H9 (cell line): ENCODE data around the gene RBFOX2. TPM values are rescaled to one million over a fixed set of nuclear protein-coding genes. Genes with fewer than 3 reads are reported as not detected.

Experiments
- DNase-seq: peaks from one replicate; pipeline ENCODE4 v3.0.0-alpha.2; 2017
- H2AFZ ChIP-seq: one replicate; pipeline ENCODE4 v1.6.1; 2013; ENCODE audit warnings: mild to moderate bottlenecking, low read length, control low read depth, moderate library complexity
- H2AK5ac ChIP-seq: 2 replicates; pipeline ENCODE4 v1.6.1; 2013; ENCODE audit warnings: low read length, control low read depth, mixed read lengths; ENCODE audit not compliant: insufficient read length
- H2BK120ac ChIP-seq: one replicate; pipeline ENCODE4 v1.6.1; 2013; ENCODE audit warnings: low read depth, mild to moderate bottlenecking, low read length, control low read depth, inconsistent platforms; ENCODE audit not compliant: poor library complexity, severe bottlenecking
- H2BK12ac ChIP-seq: 2 replicates; pipeline ENCODE4 v1.6.1; 2013; ENCODE audit warnings: low read length, control low read depth, mixed read lengths, low read depth; ENCODE audit not compliant: insufficient read length
- H2BK15ac ChIP-seq: 2 replicates; pipeline ENCODE4 v1.6.1; 2013; ENCODE audit warnings: low read depth, low read length, control low read depth
- H2BK20ac ChIP-seq: one replicate; pipeline ENCODE4 v1.6.1; 2013; ENCODE audit warnings: low read depth, mild to moderate bottlenecking, low read length, control low read depth, inconsistent platforms; ENCODE audit not compliant: poor library complexity, severe bottlenecking
- H2BK5ac ChIP-seq: 2 replicates; pipeline ENCODE4 v1.6.1; 2013; ENCODE audit warnings: low read length, control low read depth, mixed read lengths; ENCODE audit not compliant: insufficient read length
- H3K14ac ChIP-seq: 2 replicates; pipeline ENCODE4 v1.6.1; 2013; ENCODE audit warnings: low read length, control low read depth; ENCODE audit not compliant: insufficient read depth
- H3K18ac ChIP-seq: 2 replicates; pipeline ENCODE4 v1.6.1; 2013; ENCODE audit warnings: low read depth, mild to moderate bottlenecking, mixed read lengths, low read length, control low read depth; ENCODE audit not compliant: insufficient read length
- H3K23ac ChIP-seq: 2 replicates; pipeline ENCODE4 v1.6.1; 2013; ENCODE audit warnings: low read length, control low read depth, mixed read lengths, low read depth; ENCODE audit not compliant: insufficient read length
- H3K23me2 ChIP-seq: 2 replicates; pipeline ENCODE4 v1.6.1; 2013; ENCODE audit warnings: low read depth, mild to moderate bottlenecking, mixed read lengths, low read length, control low read depth; ENCODE audit not compliant: insufficient read length, poor library complexity, severe bottlenecking
- H3K27ac ChIP-seq: 2 replicates; pipeline ENCODE4 v1.5.1; 2013; ENCODE audit warnings: low read length, control low read depth, mixed read lengths, low read depth; ENCODE audit not compliant: insufficient read length
- H3K27me3 ChIP-seq: 2 replicates; pipeline ENCODE4 v1.6.1; 2013; ENCODE audit warnings: low read length, control low read depth, inconsistent platforms; ENCODE audit not compliant: insufficient read depth
- H3K4ac ChIP-seq: 2 replicates; pipeline ENCODE4 v1.6.1; 2013; ENCODE audit warnings: low read depth, mild to moderate bottlenecking, control low read depth, inconsistent platforms, low read length, moderate library complexity
- H3K4me1 ChIP-seq: 2 replicates; pipeline ENCODE4 v1.6.1; 2013; ENCODE audit warnings: low read length, control low read depth, inconsistent platforms; ENCODE audit not compliant: insufficient read depth
- H3K4me2 ChIP-seq: 2 replicates; pipeline ENCODE4 v1.6.1; 2013; ENCODE audit warnings: low read length, control low read depth, mixed read lengths; ENCODE audit not compliant: insufficient read length, insufficient read depth
- H3K56ac ChIP-seq: 2 replicates; pipeline ENCODE4 v1.6.1; 2013; ENCODE audit warnings: low read depth, mild to moderate bottlenecking, mixed read lengths, low read length, control low read depth; ENCODE audit not compliant: insufficient read length
- H3K79me1 ChIP-seq: 2 replicates; pipeline ENCODE4 v1.6.1; 2013; ENCODE audit warnings: low read depth, mild to moderate bottlenecking, moderate library complexity, low read length, control low read depth, inconsistent platforms; ENCODE audit not compliant: insufficient read depth, poor library complexity, severe bottlenecking
- H3K79me2 ChIP-seq: 2 replicates; pipeline ENCODE4 v1.6.1; 2013; ENCODE audit warnings: low read length, control low read depth, inconsistent platforms; ENCODE audit not compliant: insufficient read depth
- H3K9ac ChIP-seq: 2 replicates; pipeline ENCODE4 v1.6.1; 2013; ENCODE audit warnings: low read length, control low read depth, mixed read lengths; ENCODE audit not compliant: insufficient read length; ENCODE audit errors: extremely low read depth
- H3K9me3 ChIP-seq: one replicate; pipeline ENCODE4 v1.6.1; 2013; ENCODE audit warnings: low read depth, low read length, inconsistent platforms; ENCODE audit not compliant: control insufficient read depth
- H3T11ph ChIP-seq: one replicate; pipeline ENCODE4 v1.6.1; 2013; ENCODE audit warnings: mild to moderate bottlenecking, low read length, control low read depth, inconsistent platforms
- H4K20me1 ChIP-seq: one replicate; pipeline ENCODE4 v1.6.1; 2013; ENCODE audit not compliant: control insufficient read depth, insufficient read length, insufficient read depth
- H4K5ac ChIP-seq: 2 replicates; pipeline ENCODE4 v1.6.1; 2013; ENCODE audit warnings: low read depth, mild to moderate bottlenecking, mixed read lengths, low read length, control low read depth; ENCODE audit not compliant: insufficient read length
- H4K8ac ChIP-seq: replicated peaks from 2 replicates; pipeline ENCODE4 v1.6.1; 2013; ENCODE audit warnings: low read length, control low read depth, mixed read lengths, low read depth; ENCODE audit not compliant: insufficient read length
- H4K91ac ChIP-seq: 2 replicates; pipeline ENCODE4 v1.6.1; 2013; ENCODE audit warnings: low read depth, mild to moderate bottlenecking, moderate library complexity, mixed read lengths, low read length, control low read depth; ENCODE audit not compliant: insufficient read length
- H3K27ac Mint-ChIP-seq, 3 experiments: 2 replicates in 2 of 3; 3 replicates in 1 of 3; pipeline ENCODE4 v1.8.0; 2020 to 2021; ENCODE audit warnings: mixed read lengths in 3 of 3, mild to moderate bottlenecking in 1 of 3, moderate library complexity in 1 of 3
- H3K27me3 Mint-ChIP-seq: 2 replicates; pipeline ENCODE4 v1.8.0; 2021; ENCODE audit warnings: low read depth, mild to moderate bottlenecking, moderate library complexity, mixed read lengths
- H3K36me3 Mint-ChIP-seq, 3 experiments: 2 replicates in 2 of 3; 3 replicates in 1 of 3; pipeline ENCODE4 v1.8.0; 2020 to 2021; ENCODE audit warnings: low read depth in 3 of 3, mixed read lengths in 3 of 3; ENCODE audit not compliant: insufficient read depth in 1 of 3
- H3K4me1 Mint-ChIP-seq, 2 experiments: 2 replicates each; pipeline ENCODE4 v1.8.0; 2020; ENCODE audit warnings: mixed read lengths in 2 of 2
- H3K4me3 Mint-ChIP-seq, 2 experiments: 2 replicates in 1 of 2; 3 replicates in 1 of 2; pipeline ENCODE4 v1.8.0; 2020 to 2021; ENCODE audit warnings: mild to moderate bottlenecking in 2 of 2, mixed read lengths in 2 of 2, moderate library complexity in 1 of 2
- H3K9me3 Mint-ChIP-seq, 2 experiments: 2 replicates in 1 of 2; 3 replicates in 1 of 2; pipeline ENCODE4 v1.8.0; 2020; ENCODE audit warnings: mild to moderate bottlenecking in 2 of 2, mixed read lengths in 2 of 2, moderate library complexity in 1 of 2
- CTCF ChIP-seq: fragments of 200-600 bp; sonication (generic); conservative IDR thresholded peaks from 3 replicates; pipeline ENCODE4 v1.8.0; 2021; ENCODE audit warnings: antibody characterized with exemption, mild to moderate bottlenecking
- WGBS: extraction: QIAGEN DNeasy Blood & Tissue Kit; methylation state at CpG from one replicate; pipeline ENCODE4 v1.1.7; 2013; ENCODE audit warnings: missing lambda C conversion rate, low lambda C conversion rate, mixed read lengths; ENCODE audit not compliant: insufficient read length; ENCODE audit errors: extremely low coverage; 5-methylcytosine and 5-hydroxymethylcytosine counted together
- total RNA-seq: library from RNA; stranded (reverse); gene quantifications from 2 replicates; pipeline ENCODE4 v1.2.1, GENCODE V29; 2021

Gene RBFOX2
- total RNA-seq, 1 experiment from 2014 or later = 84.7 TPM

DNA sequence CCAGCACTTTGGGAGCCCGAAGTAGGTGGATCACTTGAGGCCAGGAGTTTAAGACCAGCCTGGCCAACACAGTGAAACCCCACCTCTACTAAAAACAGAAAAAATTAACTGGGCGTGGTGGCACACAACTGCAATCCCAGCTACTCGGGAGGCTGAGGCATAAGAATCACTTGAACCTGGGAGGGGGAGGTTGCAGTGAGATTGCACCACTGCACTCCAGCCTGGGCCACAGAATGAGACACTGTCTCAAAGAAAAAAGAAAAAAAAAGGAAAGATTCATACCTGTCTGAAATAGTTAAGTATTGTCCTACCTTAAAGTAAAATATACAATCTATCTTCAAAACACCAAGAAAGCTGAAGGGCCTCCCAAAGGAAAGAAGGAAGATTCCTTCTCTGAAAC, 20.1 kb downstream of the RBFOX2 start:
- no peak overlapping the region for H3T11ph ChIP-seq
- no peak overlapping the region for H2BK5ac ChIP-seq
- H3K79me1 ChIP-seq = no peaks in the 10 kb centered on the region
- no peak overlapping the region for H3K4me3 Mint-ChIP-seq
- H3K79me2 ChIP-seq = peaks cover 15% of the 10 kb centered on the region; the same call in 1 of the 2 replicates
- H2BK20ac ChIP-seq = no peak overlapping the region
- H2BK12ac ChIP-seq = no peak overlapping the region
- no peak overlapping the region for H3K27ac ChIP-seq
- WGBS = no CpG with 5 or more reads among the region's 3 CpGs
- no peaks in the 10 kb centered on the region for H3K36me3 Mint-ChIP-seq
- no peaks in the 10 kb centered on the region for H3K27me3 ChIP-seq
- H2BK120ac ChIP-seq = no peak overlapping the region
- no peak overlapping the region for H3K4ac ChIP-seq
- no peak overlapping the region for H2AFZ ChIP-seq
- H4K20me1 ChIP-seq = no peaks in the 10 kb centered on the region
- no peaks in the 10 kb centered on the region for H3K9me3 Mint-ChIP-seq
- no peaks in the 10 kb centered on the region for H3K23me2 ChIP-seq
- H3K27ac Mint-ChIP-seq = no peak overlapping the region
- no peak overlapping the region for H4K91ac ChIP-seq
- H4K8ac ChIP-seq = no peak overlapping the region
- peaks cover 4% of the 10 kb centered on the region; the same call in 1 of the 2 replicates for H3K4me1 ChIP-seq
- no peak overlapping the region for H3K56ac ChIP-seq
- H3K4me2 ChIP-seq = no peak overlapping the region
- no peak for DNase-seq
- H3K14ac ChIP-seq = no peak overlapping the region
- H2BK15ac ChIP-seq = no peak overlapping the region
- H4K5ac ChIP-seq = no peak overlapping the region
- H3K23ac ChIP-seq = no peak overlapping the region
- H3K9ac ChIP-seq = no peak overlapping the region
- H3K18ac ChIP-seq = no peak overlapping the region
- H3K4me1 Mint-ChIP-seq = peaks cover 39 to 42% of the 10 kb centered on the region in 2 experiments
- H2AK5ac ChIP-seq = no peak overlapping the region
- no peaks in the 10 kb centered on the region for H3K27me3 Mint-ChIP-seq
- TF ChIP-seq CTCF = no peak
- no peaks in the 10 kb centered on the region for H3K9me3 ChIP-seq
